ENCODE measurements around the gene SSBP3.

GRCh38 chr1:54245501-54245900, 160.7 kb downstream of the SSBP3 start:
- no peak for TF ChIP-seq CTCF (conservative IDR thresholded peaks at IDR 0.05; ENCODE audit: low read depth in 2 of 2)
- TF ChIP-seq STAT1 (IDR thresholded peaks at IDR 0.05; ENCODE audit: unreplicated experiment) = no peak
- TF ChIP-seq POLR2AphosphoS5 (IDR thresholded peaks at IDR 0.05; ENCODE audit: low read depth) = no peak
- TF ChIP-seq REST (IDR thresholded peaks at IDR 0.05; ENCODE audit: unreplicated experiment) = no peak
- no peak for TF ChIP-seq EZH2 (IDR thresholded peaks at IDR 0.05; ENCODE audit: low read depth, unreplicated experiment)
- TF ChIP-seq NANOG (IDR thresholded peaks at IDR 0.05; ENCODE audit: borderline replicate concordance) = no peak
- TF ChIP-seq JUNB (IDR thresholded peaks at IDR 0.05; ENCODE audit: unreplicated experiment) = no peak
- no peak for TF ChIP-seq EZH2phosphoT487 (IDR thresholded peaks at IDR 0.05; ENCODE audit: unreplicated experiment)
- TF ChIP-seq CREB1 (CRISPR knock-in tag; IDR thresholded peaks at IDR 0.05; ENCODE audit: low read depth) = no peak
- TF ChIP-seq ZNF114 (CRISPR knock-in tag; IDR thresholded peaks at IDR 0.05) = no peak
- TF ChIP-seq ZNF462 (CRISPR knock-in tag; IDR thresholded peaks at IDR 0.05) = no peak
- TF ChIP-seq ETS1 (IDR thresholded peaks at IDR 0.05) = no peak
